GM13976 (cell line): ENCODE measurements around the gene TARBP2.

ENCODE experiments used
- DNase-seq: peaks from one replicate; pipeline ENCODE4 v3.0.0; 2012; ENCODE audit warnings: low spot score
- CTCF ChIP-seq: IDR thresholded peaks from 2 replicates; pipeline ENCODE4 v1.5.1; 2012; ENCODE audit warnings: borderline replicate concordance, mild to moderate bottlenecking; ENCODE audit not compliant: insufficient read depth; ENCODE audit errors: extremely low read depth, missing control alignments, control extremely low read depth
- in situ Hi-C: fragments of 300-500 bp; cut with MboI; formaldehyde crosslinking; loops from one replicate; pipeline ENCODE4 v1.12.0; 2022; ENCODE audit warnings: low sequenced_read_pairs, mixed read lengths, inconsistent platforms; ENCODE audit not compliant: unreplicated experiment

Gene TARBP2

GRCh38 chr12:53510181-53510812 is 9.2 kb downstream of the TARBP2 start:
- no peak for TF ChIP-seq CTCF
- in situ Hi-C loops, result no loop called here
- DNase-seq, result no peak

- no peak for DNase-seq
- TF ChIP-seq CTCF, result no peak
- in situ Hi-C loops, result no loop called here
Measured at GRCh38 chr12:53513712-53514410, 12.8 kb downstream of the TARBP2 start.

GRCh38 chr12:53514628-53515290 is 13.7 kb downstream of the TARBP2 start:
- TF ChIP-seq CTCF, result no peak
- DNase-seq, result no peak
- in situ Hi-C loops, result no loop called here

GRCh38 chr12:53515291-53515680 is 14.2 kb downstream of the TARBP2 start:
- no peak for TF ChIP-seq CTCF
- no peak for DNase-seq
- in situ Hi-C loops, result no loop called here

- no peak for TF ChIP-seq CTCF
- in situ Hi-C loops, result no loop called here
- no peak for DNase-seq
Measured at GRCh38 chr12:53516758-53517455, 15.8 kb downstream of the TARBP2 start.

- no peak for TF ChIP-seq CTCF
- in situ Hi-C loops, result no loop called here
- no peak for DNase-seq
Measured at GRCh38 chr12:53518381-53518780, 17.3 kb downstream of the TARBP2 start.
